Ovary (tissue), 9 donors: ENCODE results near the gene OSBPL5. TPM values are rescaled to one million over a fixed set of nuclear protein-coding genes. Genes with fewer than 3 reads are reported as not detected.

Source experiments
- DNase-seq, 5 donors: peaks; one replicate each; pipeline ENCODE4 v3.0.0-alpha.2; 2019 to 2020
- H3K27ac ChIP-seq, 2 donors: fragments of 200-600 bp; one replicate each; pipeline versions ENCODE4 v1.5.1 to v1.8.0; 2019 to 2022
- H3K27me3 ChIP-seq: fragments of 200-600 bp; one replicate; pipeline ENCODE4 v1.8.0; 2022
- H3K36me3 ChIP-seq: fragments of 200-600 bp; sonication (generic); one replicate; pipeline ENCODE4 v1.5.1; 2019
- H3K4me1 ChIP-seq: one replicate; pipeline ENCODE4 v1.8.1; 2013; ENCODE audit warnings: mild to moderate bottlenecking, moderate library complexity; ENCODE audit not compliant: insufficient read depth
- H3K4me3 ChIP-seq: fragments of 200-600 bp; sonication (generic); one replicate; pipeline ENCODE4 v1.5.1; 2017
- H3K9me3 ChIP-seq, 2 donors: fragments of 200-600 bp in 1 of 2; sonication (generic) in 1 of 2; one replicate each; pipeline versions ENCODE4 v1.5.1 to v1.8.1; 2013 to 2019; ENCODE audit warnings: mild to moderate bottlenecking in 1 of 2, moderate library complexity in 1 of 2
- EP300 ChIP-seq: sonication (generic); formaldehyde crosslinking; IDR thresholded peaks from one replicate; pipeline ENCODE4 v1.6.1; 2017; ENCODE audit warnings: antibody characterized with exemption
- POLR2A ChIP-seq: fragments of 450-650 bp; IDR thresholded peaks from one replicate; pipeline ENCODE4 v1.6.1; 2017; ENCODE audit warnings: antibody characterized with exemption, mild to moderate bottlenecking, moderate library complexity
- WGBS, 3 donors: extraction: QIAGEN DNeasy Blood & Tissue Kit in 1 of 3; methylation state at CpG; one replicate each; pipeline versions ENCODE4 v1.1.5 to v1.1.7; 2013 to 2017; 5-methylcytosine and 5-hydroxymethylcytosine counted together
- intact Hi-C, 4 donors: fragments of 100-400 bp; cut with DNase I; formaldehyde crosslinking; loops; one replicate each; pipeline versions ENCODE4 v1.11.0 to v1.15.1; 2022 to 2023
- polyA plus RNA-seq, 2 donors: library from polyadenylated mRNA; stranded (reverse); fragments of 200-250 nt in 1 of 2; fragments of 350-450 nt in 1 of 2; fragmentation: Illumina TruSeq in 1 of 2; extraction: RNeasy Lipid Tissue Mini Kit (QIAGEN cat#74804) in 1 of 2; gene quantifications; one replicate each; pipeline ENCODE4 v1.2.3, GENCODE V29; 2013 to 2014
- total RNA-seq, 7 donors: library from RNA; depleted of rRNA in 2 of 7; stranded (reverse); fragments of >200 nt in 2 of 7; fragmentation: NEBNext Ultra II Directional in 3 of 7; extraction: Animal tissue kit (Norgen Biotek cat#: 25700) in 3 of 7; gene quantifications; one replicate each; pipeline versions ENCODE4 v1.1.0 to v1.2.4, GENCODE V29; 2016 to 2023
- TF ChIP-seq, protein P1 (sequence below), 3 donors: fragments of 450-650 bp in 2 of 3; fragments of 200-600 bp in 1 of 3; IDR thresholded peaks; one replicate each; pipeline versions ENCODE4 v1.5.1 to v1.8.0; 2016 to 2022; ENCODE audit warnings: antibody characterized with exemption in 3 of 3, mild to moderate bottlenecking in 1 of 3
- donor health status: DM: no; HTN: no; CAD: no; lungs with moderate emphysema.
- donor health status: DM: no; HTN: no; CAD: no.
- donor health status: Bipolar disorder and iron deficiency.
- donor health status: DM: yes; HTN: yes; CAD: no.
- donor health status: DM: no; HTN: no; CAD: no.
- donor health status: DM: yes; HTN: yes; CAD: no.

The OSBPL5 gene
- total and polyA plus RNA-seq, 9 donors, result 3.0 to 41.0 (median 23.3) TPM

GRCh38 chr11:3148255-3148989 is 16.7 kb downstream of the OSBPL5 start:
- Histone ChIP-seq H3K27me3 (no peaks in the 10 kb centered on the region), H3K9me3 (no peaks in the 10 kb centered on the region), H3K4me3 (no peak overlapping the region), H3K4me1 (peaks cover 6% of the 10 kb centered on the region), H3K36me3 (no peaks in the 10 kb centered on the region), H3K27ac (no peak overlapping the region)
- DNase-seq, result no peak
- TF ChIP-seq, protein P1, sequence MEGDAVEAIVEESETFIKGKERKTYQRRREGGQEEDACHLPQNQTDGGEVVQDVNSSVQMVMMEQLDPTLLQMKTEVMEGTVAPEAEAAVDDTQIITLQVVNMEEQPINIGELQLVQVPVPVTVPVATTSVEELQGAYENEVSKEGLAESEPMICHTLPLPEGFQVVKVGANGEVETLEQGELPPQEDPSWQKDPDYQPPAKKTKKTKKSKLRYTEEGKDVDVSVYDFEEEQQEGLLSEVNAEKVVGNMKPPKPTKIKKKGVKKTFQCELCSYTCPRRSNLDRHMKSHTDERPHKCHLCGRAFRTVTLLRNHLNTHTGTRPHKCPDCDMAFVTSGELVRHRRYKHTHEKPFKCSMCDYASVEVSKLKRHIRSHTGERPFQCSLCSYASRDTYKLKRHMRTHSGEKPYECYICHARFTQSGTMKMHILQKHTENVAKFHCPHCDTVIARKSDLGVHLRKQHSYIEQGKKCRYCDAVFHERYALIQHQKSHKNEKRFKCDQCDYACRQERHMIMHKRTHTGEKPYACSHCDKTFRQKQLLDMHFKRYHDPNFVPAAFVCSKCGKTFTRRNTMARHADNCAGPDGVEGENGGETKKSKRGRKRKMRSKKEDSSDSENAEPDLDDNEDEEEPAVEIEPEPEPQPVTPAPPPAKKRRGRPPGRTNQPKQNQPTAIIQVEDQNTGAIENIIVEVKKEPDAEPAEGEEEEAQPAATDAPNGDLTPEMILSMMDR (IDR thresholded peaks at IDR 0.05), result no peak
- TF ChIP-seq EP300 (no peak), POLR2A (no peak)
- intact Hi-C loops, result no loop called here
- WGBS, 3 donors, result 85 to 89% (median 86%) methylated on average over 19 of the region's 19 CpGs

DNA sequence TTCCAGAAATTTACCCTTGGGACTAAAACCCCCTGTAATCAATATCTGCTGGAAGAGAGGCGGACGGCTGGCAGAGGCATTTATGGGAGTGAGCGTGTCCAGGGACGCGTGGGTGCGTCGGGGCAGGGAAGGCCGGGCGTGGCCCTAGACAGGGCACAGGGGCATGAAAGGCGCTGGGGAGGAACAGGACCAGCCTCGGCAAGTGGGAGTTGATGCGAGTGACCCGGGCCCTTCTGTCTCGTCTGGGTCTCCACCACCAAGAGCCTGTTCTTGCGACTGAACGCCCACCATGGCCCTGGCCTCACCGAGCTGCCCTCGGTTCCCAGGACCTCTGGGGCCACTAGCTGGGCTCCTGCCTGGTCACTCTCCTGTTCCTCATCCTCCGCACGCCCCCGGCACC is 17.5 kb downstream of the OSBPL5 start:
- H3K9me3 ChIP-seq, result no peaks in the 10 kb centered on the region
- no peak overlapping the region for H3K27ac ChIP-seq
- DNase-seq, result no peak
- H3K36me3 ChIP-seq, result no peaks in the 10 kb centered on the region
- H3K4me1 ChIP-seq, result peaks cover 4% of the 10 kb centered on the region
- no peak overlapping the region for H3K4me3 ChIP-seq
- 92 to 97% (median 93%) methylated on average over 21 of the region's 21 CpGs for WGBS, 3 donors
- intact Hi-C loops, result loop anchor here in 1 of 4 donors (2.0 kb wide), 1 partner anchor 23 kb away; no protein-coding TSS in a partner anchor
- TF ChIP-seq, protein P1 (IDR thresholded peaks at IDR 0.05), result no peak
- TF ChIP-seq POLR2A (no peak), EP300 (no peak)
- no peaks in the 10 kb centered on the region for H3K27me3 ChIP-seq

- H3K9me3 ChIP-seq, result no peaks in the 10 kb centered on the region
- peaks cover 4% of the 10 kb centered on the region for H3K4me1 ChIP-seq
- intact Hi-C loops, result loop anchor here in 1 of 4 donors (2.0 kb wide), 1 partner anchor 22 kb away; no protein-coding TSS in a partner anchor
- H3K27ac ChIP-seq, result no peak overlapping the region
- no peak for DNase-seq
- no peak overlapping the region for H3K4me3 ChIP-seq
- TF ChIP-seq, protein P1 (IDR thresholded peaks at IDR 0.05), result no peak
- TF ChIP-seq POLR2A (no peak), EP300 (no peak)
- no peaks in the 10 kb centered on the region for H3K36me3 ChIP-seq
- WGBS, 3 donors, result 69 to 84% (median 80%) methylated on average over 17 of the region's 17 CpGs
- no peaks in the 10 kb centered on the region for H3K27me3 ChIP-seq
Observed at GRCh38 chr11:3147257-3147619, 17.9 kb downstream of the OSBPL5 start.

DNA sequence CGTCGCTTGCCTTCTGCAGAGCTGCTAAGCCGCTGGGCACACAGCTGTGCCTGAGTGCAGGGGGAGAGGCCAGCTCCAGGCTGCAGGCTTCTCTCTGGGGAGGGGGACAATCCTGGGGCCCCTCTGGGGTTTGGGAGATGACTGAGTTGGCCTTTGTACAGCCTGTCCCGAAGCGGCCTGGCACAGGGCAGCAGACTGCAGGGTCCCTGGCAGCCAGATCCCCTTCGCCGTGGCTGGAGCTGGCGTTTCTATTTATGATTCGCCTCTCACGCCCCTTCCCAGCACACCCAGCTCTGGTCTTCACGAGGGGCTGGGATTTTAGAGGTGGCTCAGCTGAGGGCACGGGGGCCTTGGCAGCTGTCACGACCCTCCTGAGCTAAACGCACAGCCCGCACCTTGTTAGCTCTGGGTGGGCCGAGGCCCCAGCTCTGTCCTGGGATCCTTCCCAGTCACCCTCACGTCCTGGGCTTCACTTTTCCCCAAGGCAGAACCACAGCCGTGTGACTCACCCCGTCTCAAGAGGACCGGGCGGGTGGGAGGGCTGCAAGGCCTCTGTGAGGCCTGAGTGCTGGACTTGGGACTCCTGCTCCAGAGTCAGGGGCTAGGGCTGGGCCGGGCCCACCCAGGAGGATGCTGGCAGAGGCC is 18.4 kb downstream of the OSBPL5 start:
- Histone ChIP-seq H3K27me3 (no peaks in the 10 kb centered on the region), H3K27ac (no peak overlapping the region), H3K36me3 (no peaks in the 10 kb centered on the region), H3K4me3 (no peak overlapping the region), H3K4me1 (peaks cover 4% of the 10 kb centered on the region), H3K9me3 (no peaks in the 10 kb centered on the region)
- intact Hi-C loops, result loop anchor here in 1 of 4 donors (2.0 kb wide), 1 partner anchor 22 kb away; no protein-coding TSS in a partner anchor
- no peak for DNase-seq
- 72 to 82% (median 81%) methylated on average over 19 to 22 of the region's 22 CpGs for WGBS, 3 donors
- no peak for TF ChIP-seq POLR2A
- TF ChIP-seq EP300, result no peak
- TF ChIP-seq, protein P1 (IDR thresholded peaks at IDR 0.05), result no peak
